Activated CD4-positive, alpha-beta T cell treated with anti-CD3 and anti-CD28 coated beads for 24 hours (primary cell): ENCODE measurements around the gene PPP1R9A.

ENCODE experiments used
- DNase-seq, 2 donors: peaks; one replicate each; pipeline ENCODE4 v3.0.0-alpha.2; 2020; ENCODE audit warnings: low read depth in 2 of 2

The PPP1R9A gene

DNA sequence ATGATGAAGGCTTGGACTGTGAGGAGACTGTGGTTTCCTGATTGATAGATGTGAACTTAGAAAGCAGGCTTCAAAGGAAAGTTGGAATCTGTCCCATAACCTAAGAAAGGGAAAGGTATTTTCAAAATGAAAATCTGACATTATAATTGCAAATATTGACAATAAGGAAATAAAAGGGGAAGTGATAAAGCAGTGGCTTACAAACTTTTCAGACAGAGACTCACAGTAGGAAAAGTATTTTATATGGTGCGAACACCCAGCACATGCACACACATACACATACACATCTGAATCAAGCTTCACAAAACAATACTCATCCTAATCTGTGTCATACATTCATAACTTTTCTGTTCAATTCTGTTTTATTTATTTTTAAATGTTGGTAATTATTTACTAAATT is 412.2 kb downstream of the PPP1R9A start:
- no peak for DNase-seq

DNA sequence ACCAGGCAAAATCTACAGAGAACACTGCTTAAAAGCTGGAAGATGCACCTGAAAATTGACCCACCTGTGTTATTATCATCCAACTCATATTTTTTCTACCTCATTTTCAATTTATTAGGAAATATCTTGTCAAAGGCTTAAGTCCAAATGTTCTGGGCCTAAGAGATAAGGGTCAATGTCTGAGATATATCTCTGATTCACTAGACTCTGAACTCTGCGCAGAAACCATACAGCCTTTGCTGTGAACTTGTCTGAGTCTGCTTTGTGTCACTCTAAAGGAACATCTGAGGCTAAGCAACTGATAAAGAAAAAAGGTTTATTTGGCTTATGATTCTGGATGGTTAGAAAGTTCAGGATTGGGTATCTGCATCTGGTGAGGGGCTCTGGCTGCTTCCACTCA is 413.3 kb downstream of the PPP1R9A start:
- no peak for DNase-seq

DNA sequence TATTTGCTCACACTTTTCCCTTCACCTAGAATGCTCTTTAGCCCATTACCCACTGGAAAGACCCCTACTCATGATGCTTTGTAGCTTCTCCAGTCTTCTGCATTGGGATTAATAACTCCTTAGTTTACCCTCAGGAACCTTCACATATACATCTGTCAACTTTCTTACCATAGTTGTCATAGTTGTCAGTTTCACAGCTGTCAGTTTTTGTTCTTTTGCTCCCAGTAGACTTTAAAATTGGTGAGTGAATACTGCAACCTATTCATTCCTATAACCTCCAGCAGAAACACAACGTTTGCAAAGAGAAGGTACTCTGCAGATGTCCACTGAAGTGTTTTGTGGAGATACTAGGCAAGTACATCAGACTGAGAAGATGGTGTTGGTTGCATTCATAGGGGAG is 414.3 kb downstream of the PPP1R9A start:
- no peak for DNase-seq

DNA sequence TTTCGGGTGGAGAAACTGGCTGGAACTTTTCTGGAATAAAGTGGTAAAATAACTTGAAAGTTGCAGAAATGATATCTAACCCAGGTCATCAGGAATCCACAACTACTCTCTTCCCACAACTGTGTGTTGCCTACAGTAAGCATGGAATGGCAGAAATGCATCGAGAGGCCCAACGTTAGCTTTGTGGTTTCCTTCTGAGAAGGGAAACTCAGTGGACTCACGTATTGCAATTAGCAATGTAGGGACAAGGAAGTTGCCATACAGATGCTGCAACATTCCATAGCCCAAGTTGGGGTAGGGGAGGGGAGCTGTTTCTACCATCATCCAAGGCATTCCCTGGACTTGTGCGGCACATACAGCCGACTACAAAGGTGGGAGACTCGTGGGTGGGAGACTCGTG is 415.0 kb downstream of the PPP1R9A start:
- DNase-seq: no peak

DNA sequence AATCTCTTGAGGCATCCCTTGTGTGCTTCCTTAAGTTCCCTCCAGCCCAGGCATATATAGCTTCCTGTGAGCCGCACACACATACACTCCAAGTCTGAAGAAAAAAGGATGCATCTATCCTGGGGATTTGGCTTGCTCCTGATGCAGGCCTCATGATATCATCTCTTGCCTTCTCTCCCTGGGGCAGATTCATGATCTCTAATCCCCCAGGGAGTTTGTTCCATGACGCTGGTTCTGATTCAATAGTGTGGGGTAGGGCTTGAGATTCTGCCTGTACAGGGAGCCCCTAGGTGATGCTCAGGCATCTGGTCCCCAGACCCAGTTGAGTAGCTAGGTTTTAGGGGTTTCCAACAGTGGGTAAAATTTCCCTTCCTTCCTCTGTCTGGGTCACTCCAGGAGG is 415.5 kb downstream of the PPP1R9A start:
- no peak for DNase-seq

DNA sequence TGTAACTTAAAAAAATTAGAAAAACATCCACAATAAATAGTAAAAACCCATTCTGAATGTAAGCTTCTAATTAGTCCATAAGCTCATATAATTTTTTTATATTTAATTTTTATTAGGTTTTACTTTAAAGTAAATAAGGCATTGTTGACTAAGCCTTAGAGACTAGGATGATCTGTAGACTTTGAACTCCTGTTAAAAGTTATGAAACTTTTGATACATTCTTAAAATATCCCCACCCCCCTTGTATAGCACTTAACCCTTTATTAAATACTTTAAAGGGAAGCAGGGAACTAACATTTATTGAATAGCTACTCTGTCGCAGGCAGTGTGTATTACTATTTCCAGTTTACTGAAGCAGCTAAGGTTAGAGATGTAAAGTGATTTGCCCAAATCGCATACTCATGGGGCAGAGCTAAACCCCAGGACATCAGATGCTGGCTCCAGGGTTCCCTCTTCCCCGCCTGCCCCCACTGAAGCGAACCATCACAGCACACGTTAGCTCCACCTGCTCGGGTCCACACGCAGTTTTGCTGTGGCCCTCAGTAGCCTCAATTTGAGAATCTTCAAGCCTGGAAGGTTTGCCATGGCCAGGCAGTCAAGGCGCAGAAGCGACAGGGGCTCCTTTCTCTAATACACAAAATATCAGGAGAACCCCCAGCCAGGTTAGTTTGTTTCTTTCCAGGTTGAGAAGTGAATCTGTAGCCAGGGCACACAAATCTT is 416.2 kb downstream of the PPP1R9A start:
- no peak for DNase-seq

DNA sequence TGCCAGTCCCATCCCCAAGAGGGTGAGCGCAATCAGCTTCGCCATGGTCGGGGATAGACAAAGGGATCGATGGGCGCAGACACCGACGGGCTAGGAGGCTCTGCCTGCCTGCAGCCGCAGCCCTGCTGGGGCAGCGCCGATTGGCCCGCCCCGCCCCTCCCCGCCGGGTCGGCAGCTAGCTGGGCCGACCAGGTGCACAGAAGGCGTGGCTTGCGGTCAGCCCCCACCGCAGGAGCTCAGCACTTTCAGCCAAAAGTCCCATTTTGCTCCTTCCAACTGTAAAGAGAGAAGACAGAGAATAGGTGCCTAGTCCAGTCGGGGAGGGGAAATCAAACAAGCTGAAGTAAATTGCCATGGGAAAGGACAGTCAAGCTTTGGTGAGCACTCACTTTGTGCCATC is 417.0 kb downstream of the PPP1R9A start, which contains the start of gene PON1:
Gene PON1 (minus strand): TSS at position 102 of the 400 bp plus-strand sequence. CDS start 57 bp downstream, at position 45.
- DNase-seq: no peak

DNA sequence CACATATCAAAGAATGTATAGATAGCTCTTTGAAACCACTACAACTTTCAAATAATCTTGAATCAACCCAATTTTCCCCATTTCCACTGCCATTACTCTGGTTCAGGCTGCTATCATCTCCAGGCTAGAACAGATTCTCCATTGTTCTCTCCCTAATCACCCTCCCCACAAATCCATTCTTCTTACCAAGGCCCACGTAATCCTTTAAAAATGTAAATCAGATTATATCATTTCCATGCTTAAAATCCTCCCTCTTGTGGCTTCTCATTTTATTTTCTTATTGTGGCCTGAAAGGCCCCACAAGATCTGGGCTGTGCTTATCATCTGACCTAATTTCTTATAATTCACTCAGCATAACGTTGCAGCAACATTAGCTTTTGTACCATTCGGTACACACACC is 420.0 kb downstream of the PPP1R9A start:
- DNase-seq: no peak

DNA sequence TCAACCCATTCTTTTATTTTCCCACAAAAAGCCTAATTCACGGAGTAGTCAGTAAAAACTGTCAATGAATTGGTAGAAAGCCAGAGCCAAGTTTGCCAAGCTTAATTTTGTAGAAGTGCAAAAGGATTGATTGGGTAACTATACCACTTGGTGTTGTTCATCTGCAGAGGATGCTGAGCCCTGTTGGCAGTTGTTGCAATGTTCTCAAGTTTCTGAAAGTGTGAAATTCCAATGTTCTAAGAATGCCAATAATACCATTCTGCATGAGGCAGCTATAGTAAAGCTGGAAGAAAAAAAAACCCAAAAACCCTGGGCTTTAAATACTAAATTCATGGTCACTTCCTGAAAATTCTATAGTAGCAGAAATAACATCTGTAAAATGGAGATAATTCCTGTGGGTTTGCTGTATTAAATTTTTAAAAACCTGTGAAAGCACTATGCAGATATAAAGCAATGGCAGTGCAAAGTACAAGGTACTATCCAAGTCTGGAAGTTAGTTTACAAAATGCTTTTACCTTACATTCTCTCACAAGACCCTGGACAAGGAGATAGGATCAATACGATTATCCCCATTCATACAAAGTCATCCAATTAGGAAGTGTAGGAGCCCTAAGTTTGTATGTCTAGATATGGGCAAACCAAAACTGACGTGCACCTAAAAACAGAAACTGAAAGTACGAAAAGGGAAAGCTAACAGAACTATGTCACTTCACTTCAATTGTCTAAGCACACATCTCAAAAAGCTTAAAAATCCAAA is 423.0 kb downstream of the PPP1R9A start:
- DNase-seq: no peak

DNA sequence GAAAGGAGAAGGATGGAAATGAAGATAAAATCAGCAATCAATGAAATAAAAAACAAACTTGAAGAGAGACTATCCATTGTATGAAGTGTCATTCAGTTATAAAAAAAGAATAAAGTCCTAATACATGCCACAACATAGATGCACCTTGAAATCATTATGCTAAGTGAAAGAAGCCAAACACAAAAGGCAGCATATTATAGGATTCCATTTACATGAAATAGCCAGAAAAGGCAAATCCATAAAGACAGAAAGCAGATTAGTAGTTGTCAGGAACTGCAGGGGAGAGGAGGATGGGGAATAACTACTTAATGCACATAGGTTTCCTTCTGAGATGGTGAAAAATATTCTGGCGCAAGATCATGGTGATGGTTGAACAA is 423.6 kb downstream of the PPP1R9A start:
- DNase-seq: no peak

DNA sequence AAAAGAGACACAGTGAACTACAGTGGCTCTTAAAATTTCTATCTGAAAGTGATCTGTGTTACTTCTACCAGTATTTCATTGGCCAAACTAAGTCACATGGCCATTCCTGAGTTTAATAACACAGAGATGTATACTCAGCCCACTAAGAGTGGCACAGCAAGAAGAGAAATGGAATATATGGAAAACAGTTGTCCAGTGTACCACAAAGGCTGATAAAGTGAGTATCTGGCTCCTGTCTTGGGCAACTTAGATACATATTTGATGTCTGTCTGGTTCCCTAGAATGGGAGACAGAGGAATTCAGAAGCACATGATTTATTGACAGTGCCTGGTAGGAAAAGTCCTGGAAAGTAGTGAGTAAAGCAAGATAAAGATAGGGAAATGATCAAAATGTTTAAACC is 427.1 kb downstream of the PPP1R9A start:
- DNase-seq: no peak

DNA sequence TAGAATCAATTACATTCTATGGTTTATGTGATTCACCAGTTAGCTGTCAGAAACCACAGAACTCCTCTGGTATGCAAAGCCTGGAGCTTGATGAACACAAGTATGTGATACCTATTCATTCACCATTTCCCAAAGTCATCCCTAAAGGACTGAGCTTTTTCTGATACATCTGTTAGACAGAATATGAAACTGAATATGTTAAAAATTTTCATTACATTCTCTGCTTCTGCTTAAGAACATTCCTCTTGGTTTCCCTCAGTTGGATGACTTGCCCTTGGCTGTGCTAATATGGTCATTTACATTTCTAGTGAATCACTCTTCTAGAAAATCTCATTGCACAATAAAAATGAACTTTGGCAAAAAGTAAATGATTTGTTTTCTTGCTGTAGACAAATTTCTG is 427.7 kb downstream of the PPP1R9A start:
- no peak for DNase-seq

DNA sequence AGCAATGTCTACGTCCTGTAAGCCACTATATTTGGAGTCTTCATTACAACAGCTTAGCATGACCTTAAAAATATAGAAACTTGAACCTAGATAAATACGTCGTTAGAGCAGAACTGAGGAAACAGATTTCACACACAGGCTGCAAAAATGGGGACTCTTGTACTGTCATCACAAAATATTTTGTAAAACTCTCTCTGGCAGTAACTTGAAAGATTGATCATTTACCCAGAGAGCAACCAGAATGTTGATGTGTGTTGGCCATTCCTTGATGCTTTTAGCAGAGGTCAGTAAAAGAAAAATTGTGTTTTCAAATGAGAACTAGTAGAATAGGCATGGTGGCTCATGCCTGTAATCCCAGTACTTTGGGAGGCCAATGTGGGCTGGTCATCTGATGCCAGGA is 431.4 kb downstream of the PPP1R9A start:
- no peak for DNase-seq

DNA sequence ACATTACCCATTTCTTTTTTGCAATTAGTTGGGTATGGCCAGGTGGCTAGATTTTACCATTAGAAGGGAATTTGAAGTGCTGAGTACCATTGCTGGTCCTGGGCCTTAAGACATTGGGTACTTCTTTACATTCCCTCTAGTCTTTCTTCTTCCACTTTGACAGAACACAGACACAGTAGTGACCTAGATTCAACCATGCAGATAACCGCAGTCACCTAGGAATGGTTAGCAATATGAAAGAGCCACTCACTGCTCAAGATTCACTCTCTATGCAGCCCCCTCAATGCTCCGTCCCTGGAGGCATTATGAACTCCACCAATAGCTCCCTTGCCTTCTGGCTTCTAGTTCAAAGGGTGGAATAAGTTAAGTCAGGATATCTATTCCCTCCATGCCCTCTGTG is 433.1 kb downstream of the PPP1R9A start:
- DNase-seq: no peak

DNA sequence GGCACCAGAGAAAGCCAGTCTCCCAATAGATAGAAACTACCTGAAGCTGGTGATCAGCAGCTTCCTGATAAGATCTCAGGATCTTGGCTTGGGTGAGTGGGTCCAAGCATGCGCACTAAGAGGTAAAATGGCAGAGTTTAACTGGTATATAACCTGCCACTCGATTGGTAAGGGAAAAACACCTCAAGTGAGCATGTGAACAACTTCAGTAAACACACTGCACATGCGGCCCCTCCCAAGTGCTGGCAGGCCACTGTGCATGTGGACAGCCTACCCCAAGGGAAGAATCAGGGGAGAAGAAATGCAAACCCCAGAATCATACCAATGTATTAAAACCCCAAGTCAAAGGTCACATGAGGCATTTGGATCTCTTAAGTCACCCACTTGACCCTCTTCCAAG is 434.6 kb downstream of the PPP1R9A start:
- DNase-seq: no peak

DNA sequence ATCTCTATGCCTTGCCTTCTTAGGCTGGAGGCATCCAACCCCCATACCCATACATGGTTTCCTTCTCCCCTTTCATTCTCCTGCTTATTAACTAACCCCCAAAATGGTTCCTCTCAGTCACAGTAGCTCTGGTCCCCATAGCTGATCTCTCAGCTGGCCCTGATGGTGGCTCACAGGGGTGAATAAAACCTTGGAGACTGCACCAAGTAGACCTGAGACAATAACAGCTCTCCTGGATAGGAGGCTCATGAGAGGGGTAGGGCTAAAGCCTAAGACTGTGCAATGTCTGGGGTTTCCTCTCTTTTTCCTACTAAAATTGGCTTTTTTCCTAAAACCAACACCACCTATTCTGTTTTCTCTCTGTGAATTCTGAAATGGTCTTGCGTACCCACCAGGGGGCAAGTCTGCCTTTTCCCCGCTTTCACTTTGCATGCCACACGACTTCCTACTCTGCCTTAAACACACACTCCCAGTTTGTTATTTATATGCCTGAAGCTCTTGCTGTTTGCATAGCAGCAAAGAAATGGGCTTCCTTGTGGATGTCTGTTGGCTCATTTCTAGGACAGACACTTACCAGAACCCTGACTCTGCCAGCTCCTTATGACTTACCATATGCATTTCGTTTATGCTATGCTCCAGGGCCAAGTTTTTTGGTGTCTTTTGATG is 435.4 kb downstream of the PPP1R9A start:
- no peak for DNase-seq
